LNCAP (cell line): ENCODE data around the gene FLNC.

Experiments used
- TF ChIP-seq, protein P1 (sequence below): fragments of 450-650 bp; IDR thresholded peaks from 2 replicates; pipeline ENCODE4 v1.5.1; 2017; ENCODE audit warnings: mild to moderate bottlenecking

FLNC gene

DNA sequence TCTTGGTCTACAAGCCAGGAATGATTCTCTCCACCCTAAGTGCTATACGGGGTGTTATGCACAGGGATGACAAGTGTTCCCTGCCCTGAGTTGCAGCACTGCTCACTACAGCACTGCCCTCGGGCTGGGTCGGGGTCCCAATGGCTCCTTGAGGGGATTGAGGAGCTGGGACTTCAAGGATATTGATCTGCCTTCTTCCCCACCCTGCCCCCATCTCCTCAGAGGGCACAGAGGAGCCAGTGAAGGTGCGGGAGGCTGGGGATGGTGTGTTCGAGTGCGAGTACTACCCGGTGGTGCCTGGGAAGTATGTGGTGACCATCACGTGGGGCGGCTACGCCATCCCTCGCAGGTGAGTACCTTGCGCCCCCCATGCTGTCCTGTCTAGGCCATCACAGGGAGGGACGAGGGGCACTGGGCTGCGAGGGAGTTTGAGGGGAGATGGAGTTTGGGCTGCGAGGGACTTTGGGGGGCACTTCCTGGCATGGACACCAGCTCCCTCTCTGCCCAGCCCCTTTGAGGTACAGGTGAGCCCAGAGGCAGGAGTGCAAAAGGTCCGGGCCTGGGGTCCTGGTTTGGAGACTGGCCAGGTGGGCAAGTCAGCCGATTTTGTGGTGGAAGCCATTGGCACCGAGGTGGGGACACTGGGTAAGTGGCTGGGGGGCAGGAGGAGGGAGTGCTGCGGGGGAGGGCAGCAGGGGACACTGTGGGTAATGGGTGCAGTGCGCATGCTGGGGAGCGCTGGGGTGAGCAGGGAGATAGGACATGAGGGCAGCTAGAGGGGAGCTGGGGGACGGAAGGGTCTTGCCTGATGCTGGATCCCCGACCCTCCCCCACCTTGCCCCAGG, 10.3 kb downstream of the FLNC start:
- TF ChIP-seq, protein P1, sequence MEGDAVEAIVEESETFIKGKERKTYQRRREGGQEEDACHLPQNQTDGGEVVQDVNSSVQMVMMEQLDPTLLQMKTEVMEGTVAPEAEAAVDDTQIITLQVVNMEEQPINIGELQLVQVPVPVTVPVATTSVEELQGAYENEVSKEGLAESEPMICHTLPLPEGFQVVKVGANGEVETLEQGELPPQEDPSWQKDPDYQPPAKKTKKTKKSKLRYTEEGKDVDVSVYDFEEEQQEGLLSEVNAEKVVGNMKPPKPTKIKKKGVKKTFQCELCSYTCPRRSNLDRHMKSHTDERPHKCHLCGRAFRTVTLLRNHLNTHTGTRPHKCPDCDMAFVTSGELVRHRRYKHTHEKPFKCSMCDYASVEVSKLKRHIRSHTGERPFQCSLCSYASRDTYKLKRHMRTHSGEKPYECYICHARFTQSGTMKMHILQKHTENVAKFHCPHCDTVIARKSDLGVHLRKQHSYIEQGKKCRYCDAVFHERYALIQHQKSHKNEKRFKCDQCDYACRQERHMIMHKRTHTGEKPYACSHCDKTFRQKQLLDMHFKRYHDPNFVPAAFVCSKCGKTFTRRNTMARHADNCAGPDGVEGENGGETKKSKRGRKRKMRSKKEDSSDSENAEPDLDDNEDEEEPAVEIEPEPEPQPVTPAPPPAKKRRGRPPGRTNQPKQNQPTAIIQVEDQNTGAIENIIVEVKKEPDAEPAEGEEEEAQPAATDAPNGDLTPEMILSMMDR, result no peak

DNA sequence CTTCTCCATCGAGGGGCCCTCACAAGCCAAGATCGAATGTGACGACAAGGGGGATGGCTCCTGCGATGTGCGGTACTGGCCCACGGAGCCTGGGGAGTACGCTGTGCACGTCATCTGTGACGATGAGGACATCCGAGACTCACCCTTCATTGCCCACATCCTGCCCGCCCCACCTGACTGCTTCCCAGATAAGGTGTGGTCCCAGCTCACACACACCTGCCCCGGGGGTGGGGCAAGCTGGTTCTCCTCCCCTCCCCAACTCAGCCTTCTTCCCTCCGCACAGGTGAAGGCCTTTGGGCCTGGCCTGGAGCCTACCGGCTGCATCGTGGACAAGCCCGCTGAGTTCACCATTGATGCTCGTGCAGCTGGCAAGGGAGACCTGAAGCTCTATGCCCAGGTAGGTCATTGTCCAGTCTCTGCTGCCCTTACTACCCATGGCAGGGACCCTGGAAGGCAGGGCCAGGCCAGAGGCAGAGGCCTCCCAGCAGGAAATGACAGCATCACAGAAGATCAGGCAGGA, 11.0 kb downstream of the FLNC start:
- TF ChIP-seq, protein P1, result no peak

DNA sequence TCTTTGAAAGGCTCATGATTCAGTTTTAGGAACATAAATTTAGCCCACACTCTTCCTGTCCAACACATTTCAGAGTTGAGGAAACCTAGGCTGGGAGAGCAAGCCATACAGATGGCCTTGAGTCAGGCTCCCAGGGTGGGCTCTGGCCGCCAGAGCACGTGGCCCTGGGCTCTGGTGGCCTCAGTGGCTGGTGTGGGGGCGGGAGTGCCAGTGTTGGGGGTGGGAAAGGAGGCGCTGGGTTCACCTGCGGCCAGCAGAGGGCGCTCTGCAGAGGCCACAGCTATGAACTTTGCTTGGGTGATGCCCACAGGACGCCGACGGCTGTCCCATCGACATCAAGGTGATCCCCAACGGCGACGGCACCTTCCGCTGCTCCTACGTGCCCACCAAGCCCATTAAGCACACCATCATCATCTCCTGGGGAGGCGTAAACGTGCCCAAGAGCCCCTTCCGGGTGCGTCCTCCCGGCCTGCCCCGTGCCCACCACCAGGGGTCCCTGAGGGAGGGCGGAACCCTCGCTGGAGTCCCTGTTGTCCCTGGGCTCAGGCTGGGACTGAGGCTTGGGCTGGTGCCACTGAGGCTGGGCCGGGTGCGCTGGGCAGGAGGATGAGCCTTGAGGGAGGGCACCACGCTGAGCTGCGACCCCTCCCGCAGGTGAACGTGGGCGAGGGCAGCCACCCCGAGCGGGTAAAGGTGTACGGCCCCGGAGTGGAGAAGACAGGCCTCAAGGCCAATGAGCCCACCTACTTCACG, 11.9 kb downstream of the FLNC start:
- TF ChIP-seq, protein P1, result peak; percentile 87

DNA sequence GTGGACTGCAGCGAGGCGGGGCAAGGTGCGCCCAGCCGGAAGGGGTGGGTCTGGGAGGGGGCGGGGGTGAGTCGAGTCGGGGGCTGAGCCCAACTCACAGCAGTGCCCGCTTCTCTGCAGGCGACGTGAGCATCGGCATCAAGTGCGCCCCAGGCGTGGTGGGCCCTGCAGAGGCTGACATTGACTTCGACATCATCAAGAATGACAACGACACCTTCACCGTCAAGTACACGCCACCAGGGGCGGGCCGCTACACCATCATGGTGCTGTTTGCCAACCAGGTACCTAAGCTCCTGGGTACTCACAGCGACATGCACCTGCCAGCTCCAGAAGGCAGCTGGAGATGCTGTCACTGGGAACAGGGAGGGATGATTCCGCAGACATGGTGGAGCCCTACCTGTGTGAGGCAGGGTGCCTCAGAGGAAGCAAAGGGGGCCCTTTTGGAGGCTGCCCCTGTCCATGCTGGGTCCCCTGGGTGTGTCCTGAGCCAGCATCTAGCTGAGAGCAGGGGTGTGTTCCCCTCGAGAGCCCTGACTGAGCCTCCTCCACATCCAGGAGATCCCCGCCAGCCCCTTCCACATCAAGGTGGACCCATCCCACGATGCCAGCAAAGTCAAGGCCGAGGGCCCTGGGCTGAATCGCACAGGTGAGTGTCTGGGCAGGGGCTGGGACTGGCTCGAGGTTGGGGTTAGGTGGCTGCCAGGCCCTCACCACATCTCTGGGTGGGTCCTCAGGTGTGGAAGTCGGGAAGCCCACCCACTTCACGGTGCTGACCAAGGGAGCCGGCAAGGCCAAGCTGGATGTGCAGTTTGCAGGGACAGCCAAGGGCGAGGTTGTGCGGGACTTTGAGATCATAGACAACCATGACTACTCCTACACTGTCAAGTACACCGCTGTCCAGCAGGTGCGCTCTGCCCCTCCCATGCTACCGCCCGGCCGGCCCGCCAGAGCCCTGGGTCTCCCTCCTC, 12.8 kb downstream of the FLNC start:
- TF ChIP-seq, protein P1, result no peak

DNA sequence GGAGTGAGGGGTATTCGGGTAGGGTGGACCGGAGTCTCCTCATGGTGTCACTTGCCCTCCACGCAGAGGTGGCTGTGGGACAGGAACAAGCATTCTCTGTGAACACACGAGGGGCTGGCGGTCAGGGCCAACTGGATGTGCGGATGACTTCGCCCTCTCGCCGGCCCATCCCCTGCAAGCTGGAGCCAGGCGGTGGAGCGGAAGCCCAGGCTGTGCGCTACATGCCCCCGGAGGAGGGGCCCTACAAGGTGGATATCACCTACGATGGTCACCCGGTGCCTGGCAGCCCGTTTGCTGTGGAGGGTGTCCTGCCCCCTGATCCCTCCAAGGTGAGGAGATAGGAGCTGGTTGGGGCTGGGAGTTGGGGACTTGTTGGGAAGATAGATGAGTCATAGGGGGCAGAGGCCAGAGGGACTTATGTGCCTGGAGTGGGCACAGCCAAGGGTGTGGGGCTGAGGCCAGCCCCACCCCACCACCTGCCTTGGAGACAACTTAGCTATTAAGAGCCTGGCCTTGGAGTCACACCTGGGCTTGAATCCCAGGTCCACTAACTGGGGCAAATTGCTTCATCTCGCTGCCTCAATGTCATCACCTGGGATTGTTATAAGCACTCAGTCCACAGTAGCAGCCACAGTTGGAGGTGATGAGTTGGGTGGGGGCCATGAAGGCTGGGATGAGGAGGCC, 13.9 kb downstream of the FLNC start:
- TF ChIP-seq, protein P1, result no peak

DNA sequence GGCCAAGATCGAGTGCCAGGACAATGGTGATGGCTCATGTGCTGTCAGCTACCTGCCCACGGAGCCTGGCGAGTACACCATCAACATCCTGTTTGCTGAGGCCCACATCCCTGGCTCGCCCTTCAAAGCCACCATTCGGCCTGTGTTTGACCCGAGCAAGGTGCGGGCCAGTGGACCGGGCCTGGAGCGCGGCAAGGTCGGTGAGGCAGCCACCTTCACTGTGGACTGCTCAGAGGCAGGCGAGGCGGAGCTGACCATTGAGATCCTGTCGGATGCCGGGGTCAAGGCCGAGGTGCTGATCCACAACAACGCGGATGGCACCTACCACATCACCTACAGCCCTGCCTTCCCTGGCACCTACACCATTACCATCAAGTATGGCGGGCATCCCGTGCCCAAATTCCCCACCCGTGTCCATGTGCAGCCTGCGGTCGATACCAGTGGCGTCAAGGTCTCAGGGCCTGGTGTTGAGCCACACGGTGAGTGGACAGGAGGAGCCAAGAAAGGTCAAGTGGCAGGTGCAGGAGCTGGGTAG, 14.6 kb downstream of the FLNC start:
- TF ChIP-seq, protein P1, result no peak
